GM19395 (cell line): ENCODE data around the gene LRWD1.
A peak's percentile ranks its signal among the peaks of the same experiment; 100 is the strongest.
"Not testable (repeated sequence)": the region's sequence is repeated elsewhere in the genome, so short reads cannot be mapped to it uniquely, and the experiment has no call there.

ENCODE experiments used
- ATAC-seq: cut with Tn5 transposase; IDR thresholded peaks from one replicate; pipeline ENCODE4 v1.9.1; 2021; ENCODE audit warnings: mild to moderate bottlenecking, moderate library complexity; ENCODE audit not compliant: unreplicated experiment

LRWD1 gene

GRCh38 chr7:102493220-102493935, 28.6 kb downstream of the LRWD1 start:
- ATAC-seq: peak; percentile 49

GRCh38 chr7:102494026-102494425, 29.2 kb downstream of the LRWD1 start:
- peak; percentile 4 for ATAC-seq

- peak; percentile 65 for ATAC-seq
Observed at GRCh38 chr7:102494473-102495149, 29.8 kb downstream of the LRWD1 start.

- ATAC-seq: not testable (repeated sequence)
Observed at GRCh38 chr7:102496861-102497260, 32.1 kb downstream of the LRWD1 start.

- ATAC-seq: not testable (repeated sequence)
Observed at GRCh38 chr7:102497308-102497707, 32.5 kb downstream of the LRWD1 start.

GRCh38 chr7:102498321-102498720, 33.5 kb downstream of the LRWD1 start:
- ATAC-seq: not testable (repeated sequence)

GRCh38 chr7:102503141-102503540, 38.4 kb downstream of the LRWD1 start:
- not testable (repeated sequence) for ATAC-seq

- ATAC-seq: not testable (repeated sequence)
Observed at GRCh38 chr7:102505298-102506185, 40.8 kb downstream of the LRWD1 start.

- not testable (repeated sequence) for ATAC-seq
Observed at GRCh38 chr7:102507410-102508088, 42.8 kb downstream of the LRWD1 start.

GRCh38 chr7:102510575-102510974, 45.8 kb downstream of the LRWD1 start:
- ATAC-seq: not testable (repeated sequence)

GRCh38 chr7:102511860-102512522, 47.2 kb downstream of the LRWD1 start:
- ATAC-seq: peak; percentile 27

GRCh38 chr7:102512642-102513221, 47.9 kb downstream of the LRWD1 start:
- ATAC-seq: not testable (repeated sequence)

GRCh38 chr7:102514881-102515721, 50.3 kb downstream of the LRWD1 start:
- peak; percentile 79 for ATAC-seq

- ATAC-seq: not testable (repeated sequence)
Observed at GRCh38 chr7:102515889-102516288, 51.1 kb downstream of the LRWD1 start.

GRCh38 chr7:102516951-102517350, 52.2 kb downstream of the LRWD1 start:
- ATAC-seq: not testable (repeated sequence)

- ATAC-seq: peak; percentile 45
Observed at GRCh38 chr7:102517550-102518147, 52.9 kb downstream of the LRWD1 start, which contains the start of gene RASA4B. Gene RASA4B, minus strand, starts transcription at chr7:102517777. Its CDS starts 67 bp downstream, at chr7:102517710.

- not testable (repeated sequence) for ATAC-seq
Observed at GRCh38 chr7:102520797-102521196, 56.0 kb downstream of the LRWD1 start.
